Measurements from ENCODE around the gene FAM98B.

FAM98B gene

DNA sequence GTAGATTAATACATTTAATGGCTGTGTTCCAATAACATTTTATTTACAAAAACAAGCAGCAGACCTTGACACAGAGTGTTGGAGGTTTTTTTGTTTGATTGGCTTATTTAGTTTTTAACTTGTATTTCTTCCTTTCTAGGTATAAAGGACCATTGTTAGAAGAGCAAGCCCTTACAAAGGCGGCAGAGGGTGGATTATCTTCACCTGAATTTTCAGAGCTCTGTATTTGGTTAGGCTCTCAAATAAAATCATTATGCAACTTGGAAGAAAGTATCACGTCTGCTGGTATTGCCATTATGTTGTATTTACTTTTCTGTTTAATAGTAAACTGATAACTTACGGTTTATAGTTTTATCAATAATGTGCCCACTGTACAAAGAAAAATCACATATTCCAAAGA is 10.0 kb downstream of the FAM98B start:
- H3K4me1 ChIP-seq (ENCODE audit: insufficient read depth, low read length, poor library complexity, severe bottlenecking), result peaks cover 33% of the 10 kb centered on the region
- H3F3A ChIP-seq (ENCODE audit: low read depth), result no peaks in the 10 kb centered on the region
- H3K36me3 ChIP-seq (ENCODE audit: insufficient read depth, low read length), result peaks cover 20% of the 10 kb centered on the region; the same call in 1 of the 2 replicates
- no peak overlapping the region for H3K4me3 ChIP-seq (ENCODE audit: low read length, poor library complexity, severe bottlenecking)
- H3K27me3 ChIP-seq (ENCODE audit: insufficient read depth, low read length, poor library complexity, severe bottlenecking), result no peaks in the 10 kb centered on the region
- H3K9me3 ChIP-seq (ENCODE audit: insufficient read depth, low read depth, low read length), result no peaks in the 10 kb centered on the region
- H3K79me2 ChIP-seq (ENCODE audit: insufficient read depth, low read length), result peaks cover 84% of the 10 kb centered on the region
- peaks cover 50% of the 10 kb centered on the region for H4K20me1 ChIP-seq (ENCODE audit: insufficient read depth, low read length, poor library complexity, severe bottlenecking)
- H2AFZ ChIP-seq (ENCODE audit: low read length), result no peak overlapping the region
- no peaks in the 10 kb centered on the region for H3K9me2 ChIP-seq (replicated peaks; ENCODE audit: low read depth, low read length)
- H3K9ac ChIP-seq (ENCODE audit: low read depth, low read length, poor library complexity, severe bottlenecking), result no peak overlapping the region
- H3K4me2 ChIP-seq (ENCODE audit: low read depth, low read length, poor library complexity, severe bottlenecking), result no peak overlapping the region
- TF ChIP-seq, protein P1, sequence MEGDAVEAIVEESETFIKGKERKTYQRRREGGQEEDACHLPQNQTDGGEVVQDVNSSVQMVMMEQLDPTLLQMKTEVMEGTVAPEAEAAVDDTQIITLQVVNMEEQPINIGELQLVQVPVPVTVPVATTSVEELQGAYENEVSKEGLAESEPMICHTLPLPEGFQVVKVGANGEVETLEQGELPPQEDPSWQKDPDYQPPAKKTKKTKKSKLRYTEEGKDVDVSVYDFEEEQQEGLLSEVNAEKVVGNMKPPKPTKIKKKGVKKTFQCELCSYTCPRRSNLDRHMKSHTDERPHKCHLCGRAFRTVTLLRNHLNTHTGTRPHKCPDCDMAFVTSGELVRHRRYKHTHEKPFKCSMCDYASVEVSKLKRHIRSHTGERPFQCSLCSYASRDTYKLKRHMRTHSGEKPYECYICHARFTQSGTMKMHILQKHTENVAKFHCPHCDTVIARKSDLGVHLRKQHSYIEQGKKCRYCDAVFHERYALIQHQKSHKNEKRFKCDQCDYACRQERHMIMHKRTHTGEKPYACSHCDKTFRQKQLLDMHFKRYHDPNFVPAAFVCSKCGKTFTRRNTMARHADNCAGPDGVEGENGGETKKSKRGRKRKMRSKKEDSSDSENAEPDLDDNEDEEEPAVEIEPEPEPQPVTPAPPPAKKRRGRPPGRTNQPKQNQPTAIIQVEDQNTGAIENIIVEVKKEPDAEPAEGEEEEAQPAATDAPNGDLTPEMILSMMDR (conservative IDR thresholded peaks at IDR 0.05; ENCODE audit: low read length), result no peak

DNA sequence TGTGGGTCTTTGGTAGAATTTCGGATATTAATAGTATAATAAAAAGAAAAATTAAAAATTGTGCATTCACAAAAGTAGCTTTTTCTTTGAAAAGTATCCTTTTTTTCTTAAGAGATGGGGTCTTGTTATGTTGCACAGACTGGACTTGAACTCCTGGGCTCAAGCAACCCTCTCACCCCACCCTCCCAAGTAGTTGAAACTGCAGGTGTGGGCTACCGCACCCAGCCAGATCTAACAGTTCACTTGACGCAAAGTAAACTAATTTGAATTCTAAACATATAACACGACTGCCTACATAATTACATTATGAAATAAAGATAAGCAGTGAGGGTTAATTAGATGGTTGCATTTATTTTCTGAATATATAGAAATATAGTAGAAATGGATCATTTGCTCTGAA is 10.7 kb downstream of the FAM98B start:
- Histone ChIP-seq H3K9ac (ENCODE audit: low read depth, low read length, poor library complexity, severe bottlenecking) (no peak overlapping the region), H4K20me1 (ENCODE audit: insufficient read depth, low read length, poor library complexity, severe bottlenecking) (peaks cover 45% of the 10 kb centered on the region), H3K9me3 (ENCODE audit: insufficient read depth, low read depth, low read length) (no peaks in the 10 kb centered on the region), H3K27me3 (ENCODE audit: insufficient read depth, low read length, poor library complexity, severe bottlenecking) (no peaks in the 10 kb centered on the region), H3K79me2 (ENCODE audit: insufficient read depth, low read length) (peaks cover 76% of the 10 kb centered on the region), H3K9me2 (replicated peaks; ENCODE audit: low read depth, low read length) (no peaks in the 10 kb centered on the region), H3K4me3 (ENCODE audit: low read length, poor library complexity, severe bottlenecking) (no peak overlapping the region), H3F3A (ENCODE audit: low read depth) (no peaks in the 10 kb centered on the region), H2AFZ (ENCODE audit: low read length) (no peak overlapping the region), H3K4me1 (ENCODE audit: insufficient read depth, low read length, poor library complexity, severe bottlenecking) (peaks cover 27% of the 10 kb centered on the region), H3K4me2 (ENCODE audit: low read depth, low read length, poor library complexity, severe bottlenecking) (no peak overlapping the region), H3K36me3 (ENCODE audit: insufficient read depth, low read length) (peaks cover 20% of the 10 kb centered on the region; the same call in 1 of the 2 replicates)
- TF ChIP-seq EZH2phosphoT487 (IDR thresholded peaks at IDR 0.05; ENCODE audit: borderline replicate concordance), result no peak
- TF ChIP-seq, protein P1 (conservative IDR thresholded peaks at IDR 0.05; ENCODE audit: low read length), result no peak

DNA sequence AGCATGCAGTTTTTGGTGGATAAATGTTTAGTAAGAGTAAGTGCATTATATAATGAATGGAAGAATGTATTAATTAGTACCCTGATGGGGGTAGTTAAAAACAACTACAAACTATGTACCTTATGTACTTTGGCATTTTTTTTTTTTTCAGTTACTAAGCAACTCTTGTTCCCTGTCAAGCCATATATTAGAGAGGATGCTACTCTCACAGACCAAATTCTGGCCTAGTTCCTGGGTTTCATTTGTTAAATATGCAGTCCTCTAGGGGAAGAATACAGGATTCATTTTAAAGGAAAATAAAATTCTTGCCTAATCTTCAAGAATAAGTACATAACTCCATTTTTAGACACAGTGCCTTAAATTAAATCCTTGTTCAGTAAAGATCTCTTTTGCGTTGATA is 16.9 kb downstream of the FAM98B start:
- Histone ChIP-seq H3K4me3 (ENCODE audit: low read length, poor library complexity, severe bottlenecking) (no peak overlapping the region), H3K36me3 (ENCODE audit: insufficient read depth, low read length) (peaks cover 64% of the 10 kb centered on the region), H2AFZ (ENCODE audit: low read length) (no peak overlapping the region), H3K9ac (ENCODE audit: low read depth, low read length, poor library complexity, severe bottlenecking) (no peak overlapping the region), H4K20me1 (ENCODE audit: insufficient read depth, low read length, poor library complexity, severe bottlenecking) (no peaks in the 10 kb centered on the region), H3K9me2 (replicated peaks; ENCODE audit: low read depth, low read length) (no peaks in the 10 kb centered on the region), H3K27me3 (ENCODE audit: insufficient read depth, low read length, poor library complexity, severe bottlenecking) (no peaks in the 10 kb centered on the region), H3K9me3 (ENCODE audit: insufficient read depth, low read depth, low read length) (no peaks in the 10 kb centered on the region), H3K4me1 (ENCODE audit: insufficient read depth, low read length, poor library complexity, severe bottlenecking) (no peaks in the 10 kb centered on the region), H3K4me2 (ENCODE audit: low read depth, low read length, poor library complexity, severe bottlenecking) (no peak overlapping the region), H3F3A (ENCODE audit: low read depth) (no peaks in the 10 kb centered on the region), H3K79me2 (ENCODE audit: insufficient read depth, low read length) (peaks cover 20% of the 10 kb centered on the region; the same call in 1 of the 2 replicates)
- TF ChIP-seq EZH2phosphoT487 (IDR thresholded peaks at IDR 0.05; ENCODE audit: borderline replicate concordance), result no peak
- TF ChIP-seq, protein P1 (conservative IDR thresholded peaks at IDR 0.05; ENCODE audit: low read length), result no peak

All from Loucy (cell line).